CD4-positive, CD25-positive, alpha-beta regulatory T cell (primary cell): Measurements from ENCODE around the gene CDC73. TPM values are rescaled to one million over a fixed set of nuclear protein-coding genes. Genes with fewer than 3 reads are reported as not detected.

Source experiments
- ATAC-seq, 2 donors: fragments of 150-1000 bp; cut with Tn5 transposase; one replicate each; pipeline ENCODE4 v1.10.0; 2021; ENCODE audit warnings: low read depth in 2 of 2, moderate number of reproducible peaks in 2 of 2, moderate library complexity in 1 of 2
- DNase-seq, 3 donors: peaks; one replicate each; pipeline versions ENCODE4 v3.0.0 to v3.0.0-alpha.2; 2012 to 2022; ENCODE audit warnings: mixed read lengths in 1 of 3
- H3K27ac ChIP-seq: one replicate; pipeline ENCODE4 v1.7.0; 2013; ENCODE audit warnings: mild to moderate bottlenecking, low read length; ENCODE audit not compliant: insufficient read depth, poor library complexity, severe bottlenecking
- H3K27me3 ChIP-seq: one replicate; pipeline ENCODE4 v1.7.0; 2013; ENCODE audit warnings: low read length; ENCODE audit not compliant: control insufficient read depth, insufficient read depth
- H3K36me3 ChIP-seq: one replicate; pipeline ENCODE4 v1.7.0; 2013; ENCODE audit warnings: mild to moderate bottlenecking, low read length, moderate library complexity; ENCODE audit not compliant: control insufficient read depth, insufficient read depth
- H3K4me1 ChIP-seq: 2 replicates; pipeline ENCODE4 v1.7.0; 2013; ENCODE audit warnings: mild to moderate bottlenecking, low read length; ENCODE audit not compliant: insufficient read depth, control insufficient read depth, poor library complexity, severe bottlenecking
- H3K4me3 ChIP-seq: one replicate; pipeline ENCODE4 v1.7.0; 2013; ENCODE audit warnings: low read depth, mild to moderate bottlenecking, low read length, moderate library complexity
- H3K9me3 ChIP-seq, 2 experiments: 1 replicate in 1 of 2; 2 replicates in 1 of 2; pipeline ENCODE4 v1.7.0; 2013; ENCODE audit warnings: low read length in 2 of 2, mild to moderate bottlenecking in 1 of 2, moderate library complexity in 1 of 2; ENCODE audit not compliant: control insufficient read depth in 2 of 2
- H3K27ac Mint-ChIP-seq, 3 donors: one replicate each; pipeline ENCODE4 v1.8.0; 2020 to 2022; ENCODE audit warnings: mild to moderate bottlenecking in 3 of 3, mixed read lengths in 3 of 3, moderate library complexity in 2 of 3
- H3K27me3 Mint-ChIP-seq: one replicate; pipeline ENCODE4 v1.8.0; 2022; ENCODE audit warnings: mild to moderate bottlenecking, mixed read lengths
- H3K36me3 Mint-ChIP-seq: one replicate; pipeline ENCODE4 v1.8.0; 2020; ENCODE audit warnings: mixed read lengths
- H3K4me1 Mint-ChIP-seq, 4 donors: one replicate each; pipeline ENCODE4 v1.8.0; 2020 to 2022; ENCODE audit warnings: mixed read lengths in 4 of 4, mild to moderate bottlenecking in 1 of 4
- H3K4me3 Mint-ChIP-seq, 4 donors: one replicate each; pipeline ENCODE4 v1.8.0; 2020 to 2022; ENCODE audit warnings: mild to moderate bottlenecking in 4 of 4, mixed read lengths in 4 of 4, moderate library complexity in 3 of 4
- H3K9me3 Mint-ChIP-seq, 7 donors: one replicate each; pipeline ENCODE4 v1.8.0; 2020 to 2022; ENCODE audit warnings: mixed read lengths in 7 of 7, mild to moderate bottlenecking in 3 of 7, moderate library complexity in 2 of 7
- polyA plus RNA-seq, 4 donors: library from polyadenylated mRNA; unstranded; fragments of 300-500 nt; fragmentation: Illumina TruSeq; gene quantifications; one replicate each; pipeline ENCODE4 v1.2.3, GENCODE V29; 2021
- total RNA-seq: library from RNA; stranded (reverse); gene quantifications from one replicate; pipeline ENCODE4 v1.2.3, GENCODE V29; 2022

Gene CDC73
- total and polyA plus RNA-seq, 5 donors from 2014 or later, result 59.3 to 81.0 (median 64.0) TPM

GRCh38 chr1:193131266-193131860 is 9.5 kb downstream of the CDC73 start:
- Histone ChIP-seq H3K9me3 (no peaks in the 10 kb centered on the region), H3K4me1 (peaks cover 6% of the 10 kb centered on the region), H3K27me3 (no peaks in the 10 kb centered on the region), H3K27ac (no peak overlapping the region), H3K4me3 (no peak overlapping the region), H3K36me3 (peaks cover 56% of the 10 kb centered on the region)
- ATAC-seq, result no peak
- H3K4me3 Mint-ChIP-seq, result peak overlapping the region in 1 of 4 donors; percentile 29
- H3K36me3 Mint-ChIP-seq, result peaks cover 38% of the 10 kb centered on the region
- no peaks in the 10 kb centered on the region for H3K27me3 Mint-ChIP-seq
- H3K4me1 Mint-ChIP-seq, result peaks cover 33 to 56% (median 40%) of the 10 kb centered on the region in 4 donors
- DNase-seq, result no peak
- peak overlapping the region in 1 of 3 donors; percentile 0 for H3K27ac Mint-ChIP-seq
- no peaks in the 10 kb centered on the region for H3K9me3 Mint-ChIP-seq

GRCh38 chr1:193140254-193140653 is 18.4 kb downstream of the CDC73 start:
- peaks cover 66% of the 10 kb centered on the region for H3K36me3 ChIP-seq
- peak overlapping the region in 1 of 3 donors; percentile 36 for H3K27ac Mint-ChIP-seq

GRCh38 chr1:193141804-193142203 is 20.0 kb downstream of the CDC73 start:
- no peaks in the 10 kb centered on the region for H3K27me3 ChIP-seq
- H3K4me3 ChIP-seq, result no peak overlapping the region
- Mint-ChIP-seq H3K27me3 (no peaks in the 10 kb centered on the region), H3K4me3 (peak overlapping the region in 1 of 4 donors; percentile 70), H3K9me3 (no peaks in the 10 kb centered on the region), H3K4me1 (peaks cover 22 to 34% (median 28%) of the 10 kb centered on the region in 4 donors), H3K36me3 (peaks cover 53% of the 10 kb centered on the region), H3K27ac (peak overlapping the region in 2 of 3 donors; percentile 11)
- DNase-seq (peak in 2 of 3 donors; percentile 14 to 15), ATAC-seq (peak in 1 of 2 donors; percentile 28)
- H3K9me3 ChIP-seq, result no peaks in the 10 kb centered on the region
- peaks cover 8% of the 10 kb centered on the region for H3K4me1 ChIP-seq
- H3K36me3 ChIP-seq, result peaks cover 69% of the 10 kb centered on the region
- H3K27ac ChIP-seq, result peak overlapping the region; percentile 2

More at GRCh38 chr1:193140254-193140653, 18.4 kb downstream of the CDC73 start:
- ATAC-seq, result no peak
- Histone ChIP-seq H3K27me3 (no peaks in the 10 kb centered on the region), H3K27ac (no peak overlapping the region), H3K4me3 (no peak overlapping the region), H3K9me3 (no peaks in the 10 kb centered on the region), H3K4me1 (peaks cover 8% of the 10 kb centered on the region)
- H3K4me3 Mint-ChIP-seq, result no peak overlapping the region
- peaks cover 56% of the 10 kb centered on the region for H3K36me3 Mint-ChIP-seq
- H3K27me3 Mint-ChIP-seq, result no peaks in the 10 kb centered on the region
- H3K9me3 Mint-ChIP-seq, result no peaks in the 10 kb centered on the region
- H3K4me1 Mint-ChIP-seq, result peaks cover 24 to 39% (median 33%) of the 10 kb centered on the region in 4 donors
- DNase-seq, result no peak

- no peak overlapping the region for H3K4me3 ChIP-seq
- ATAC-seq (no peak), DNase-seq (no peak)
- peaks cover 68% of the 10 kb centered on the region for H3K36me3 ChIP-seq
- H3K27me3 Mint-ChIP-seq, result no peaks in the 10 kb centered on the region
- peaks cover 8% of the 10 kb centered on the region for H3K4me1 ChIP-seq
- no peaks in the 10 kb centered on the region for H3K9me3 ChIP-seq
- no peaks in the 10 kb centered on the region for H3K27me3 ChIP-seq
- peak overlapping the region in 2 of 3 donors; percentile 57 to 69 for H3K27ac Mint-ChIP-seq
- no peaks in the 10 kb centered on the region for H3K9me3 Mint-ChIP-seq
- H3K27ac ChIP-seq, result no peak overlapping the region
- H3K36me3 Mint-ChIP-seq, result peaks cover 53% of the 10 kb centered on the region
- H3K4me3 Mint-ChIP-seq, result peak overlapping the region in 1 of 4 donors; percentile 65
- peaks cover 16 to 32% (median 26%) of the 10 kb centered on the region in 4 donors for H3K4me1 Mint-ChIP-seq
These were observed 20.6 kb downstream of the CDC73 start for GRCh38 chr1:193142409-193142808.

GRCh38 chr1:193143285-193143684 is 21.5 kb downstream of the CDC73 start:
- DNase-seq, result peak in 1 of 3 donors; percentile 42
- Histone ChIP-seq H3K27me3 (no peaks in the 10 kb centered on the region), H3K36me3 (peaks cover 67% of the 10 kb centered on the region), H3K9me3 (no peaks in the 10 kb centered on the region), H3K4me3 (no peak overlapping the region), H3K27ac (no peak overlapping the region), H3K4me1 (peaks cover 8% of the 10 kb centered on the region)
- H3K9me3 Mint-ChIP-seq, result no peaks in the 10 kb centered on the region
- peaks cover 16 to 30% (median 23%) of the 10 kb centered on the region in 4 donors for H3K4me1 Mint-ChIP-seq
- H3K27ac Mint-ChIP-seq, result peak overlapping the region in 1 of 3 donors; percentile 9
- ATAC-seq, result no peak
- H3K4me3 Mint-ChIP-seq, result no peak overlapping the region
- H3K36me3 Mint-ChIP-seq, result peaks cover 46% of the 10 kb centered on the region
- no peaks in the 10 kb centered on the region for H3K27me3 Mint-ChIP-seq

GRCh38 chr1:193144361-193144938 is 22.6 kb downstream of the CDC73 start:
- Mint-ChIP-seq H3K36me3 (peaks cover 43% of the 10 kb centered on the region), H3K27ac (no peak overlapping the region), H3K4me1 (peaks cover 13 to 28% (median 23%) of the 10 kb centered on the region in 4 donors), H3K9me3 (no peaks in the 10 kb centered on the region), H3K27me3 (no peaks in the 10 kb centered on the region), H3K4me3 (no peak overlapping the region)
- H3K27me3 ChIP-seq, result no peaks in the 10 kb centered on the region
- H3K36me3 ChIP-seq, result peaks cover 67% of the 10 kb centered on the region
- no peak overlapping the region for H3K27ac ChIP-seq
- no peak for DNase-seq
- ATAC-seq, result no peak
- H3K4me1 ChIP-seq, result peaks cover 8% of the 10 kb centered on the region
- no peaks in the 10 kb centered on the region for H3K9me3 ChIP-seq
- no peak overlapping the region for H3K4me3 ChIP-seq

- Mint-ChIP-seq H3K27ac (no peak overlapping the region), H3K27me3 (no peaks in the 10 kb centered on the region), H3K4me1 (peaks cover 10 to 24% (median 21%) of the 10 kb centered on the region in 4 donors), H3K9me3 (no peaks in the 10 kb centered on the region), H3K4me3 (no peak overlapping the region), H3K36me3 (peaks cover 37% of the 10 kb centered on the region)
- DNase-seq, result no peak
- Histone ChIP-seq H3K4me3 (no peak overlapping the region), H3K36me3 (peaks cover 67% of the 10 kb centered on the region), H3K9me3 (no peaks in the 10 kb centered on the region), H3K4me1 (peaks cover 8% of the 10 kb centered on the region), H3K27me3 (no peaks in the 10 kb centered on the region), H3K27ac (no peak overlapping the region)
- no peak for ATAC-seq
These were observed 23.2 kb downstream of the CDC73 start for GRCh38 chr1:193144999-193145398.
